HG03175 (cell line): ENCODE data around the gene DENND11.
A peak's percentile ranks its signal among the peaks of the same experiment; 100 is the strongest.
"Not testable (repeated sequence)": the region's sequence is repeated elsewhere in the genome, so short reads cannot be mapped to it uniquely, and the experiment has no call there.

Experiments used
- ATAC-seq: cut with Tn5 transposase; IDR thresholded peaks from one replicate; pipeline ENCODE4 v1.9.1; 2021; ENCODE audit warnings: mild to moderate bottlenecking, moderate library complexity; ENCODE audit not compliant: unreplicated experiment

DENND11 gene

DNA sequence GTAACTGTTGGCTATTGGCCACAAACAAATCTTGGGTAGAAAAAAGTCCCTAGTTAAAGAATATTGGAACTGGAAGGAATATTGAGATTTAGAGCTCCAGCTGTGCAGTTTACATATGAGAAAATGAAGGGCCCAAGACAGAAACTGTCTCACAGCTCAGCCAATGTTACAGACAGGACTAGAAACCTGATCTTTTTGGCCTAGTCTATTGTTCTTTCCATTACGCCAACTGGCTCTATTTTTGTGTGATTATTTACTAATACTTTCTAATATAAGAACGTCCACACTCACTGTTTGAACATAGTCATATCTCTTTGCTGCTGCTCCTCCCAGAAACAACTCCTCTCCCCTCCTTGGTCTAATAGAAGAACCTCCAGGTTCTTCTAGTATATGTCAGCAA lies 7.4 kb upstream of the DENND11 start:
- no peak for ATAC-seq

DNA sequence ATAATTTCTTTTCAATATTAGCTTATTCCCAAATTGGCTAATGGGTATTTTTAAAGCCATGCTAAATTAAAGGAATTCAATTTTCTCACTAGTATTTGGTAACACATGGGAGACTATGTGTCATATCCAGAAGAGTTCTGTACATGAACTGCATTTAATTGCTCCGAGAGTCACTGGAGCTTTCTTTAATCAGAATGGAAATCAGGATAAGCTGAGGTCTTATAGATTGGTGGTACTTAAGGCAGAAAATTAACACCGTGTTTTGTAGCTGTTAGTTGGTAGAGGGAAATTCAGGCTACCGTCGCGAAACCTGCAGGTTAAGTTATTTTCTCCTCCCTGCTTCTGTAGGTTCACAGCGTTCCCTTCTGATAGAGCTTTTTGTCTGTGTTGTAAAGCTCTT lies 6.4 kb upstream of the DENND11 start, which contains the start of gene WEE2:
WEE2 (plus strand) TSS at position 3 of the 400 bp plus-strand sequence. CDS start 406 bp downstream, outside the sequence.
- no peak for ATAC-seq

DNA sequence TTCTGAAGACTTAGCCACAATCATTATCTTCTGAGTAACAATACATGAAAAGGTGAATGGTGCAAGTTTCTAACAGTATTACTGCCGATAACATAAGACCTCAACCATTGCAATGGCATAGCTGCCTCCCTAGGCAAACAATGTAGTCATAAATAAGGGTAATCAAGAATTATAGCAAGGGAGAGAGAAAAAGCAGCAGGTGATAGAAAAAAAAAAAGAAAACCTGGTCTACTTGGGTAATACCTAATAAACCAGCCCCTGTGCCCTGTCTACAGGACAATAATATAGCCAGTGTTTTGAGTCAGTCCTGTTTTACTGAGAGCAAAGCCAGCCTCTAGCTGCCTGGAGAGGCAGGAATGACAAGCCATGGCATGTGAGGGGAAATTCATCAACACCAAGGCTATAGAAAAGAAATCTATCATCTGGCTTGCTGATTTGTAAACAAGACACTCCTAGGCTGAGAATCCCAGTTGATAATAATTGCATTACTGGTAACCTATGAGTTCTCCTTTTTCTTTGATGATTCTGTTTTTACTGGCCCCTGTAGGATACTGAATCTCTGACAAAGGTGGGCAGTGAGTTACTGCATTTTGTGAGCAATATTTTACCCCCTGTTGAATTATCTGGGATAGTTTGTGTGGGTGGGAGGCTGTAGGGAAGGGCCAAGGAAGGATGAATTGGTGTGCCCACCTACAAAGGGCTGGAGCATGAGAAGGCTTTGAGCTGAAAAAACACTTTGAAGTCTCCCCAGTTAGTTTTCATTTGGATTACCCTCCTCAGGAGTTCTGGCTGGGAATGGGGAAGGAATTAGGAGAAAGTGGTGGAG lies 4.5 kb upstream of the DENND11 start:
- ATAC-seq: no peak

DNA sequence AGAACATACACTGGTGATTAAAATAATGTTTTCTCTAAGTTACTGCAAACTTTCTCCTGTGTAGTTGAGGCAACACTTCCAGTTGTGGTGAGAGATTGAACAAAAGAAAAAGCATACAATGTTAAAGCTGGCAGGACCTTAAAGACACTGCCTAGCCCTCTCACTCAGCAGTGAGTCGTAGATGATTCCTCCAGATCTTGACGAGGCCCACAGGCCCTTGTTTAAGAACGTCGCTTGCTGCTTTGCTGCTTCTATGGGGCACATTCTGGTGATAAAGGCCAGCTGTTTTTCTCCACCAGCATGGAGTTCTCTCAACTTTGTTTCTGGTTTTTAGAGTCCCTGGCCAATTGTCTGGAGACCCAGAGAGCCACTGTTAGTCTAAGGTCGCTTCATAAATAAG lies 2.8 kb upstream of the DENND11 start:
- no peak for ATAC-seq

DNA sequence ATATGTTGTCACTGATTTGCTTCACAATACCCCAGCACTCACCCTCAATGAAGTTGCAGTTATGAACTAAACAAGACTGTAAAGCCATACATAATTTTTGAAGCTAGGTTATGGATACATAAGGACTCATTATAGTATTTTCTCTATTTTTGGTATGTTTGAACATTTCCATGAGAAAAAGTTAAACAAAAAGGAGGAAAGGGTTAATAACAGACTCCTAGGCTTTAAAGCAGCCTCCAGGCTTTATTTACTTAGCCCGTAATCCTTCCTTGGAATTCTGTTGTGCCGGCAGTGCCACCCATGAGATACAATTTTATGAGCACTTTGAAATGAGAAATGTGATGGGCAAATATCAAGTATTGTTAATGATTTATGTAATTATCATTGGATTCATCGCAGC lies 2.1 kb upstream of the DENND11 start:
- ATAC-seq: no peak

DNA sequence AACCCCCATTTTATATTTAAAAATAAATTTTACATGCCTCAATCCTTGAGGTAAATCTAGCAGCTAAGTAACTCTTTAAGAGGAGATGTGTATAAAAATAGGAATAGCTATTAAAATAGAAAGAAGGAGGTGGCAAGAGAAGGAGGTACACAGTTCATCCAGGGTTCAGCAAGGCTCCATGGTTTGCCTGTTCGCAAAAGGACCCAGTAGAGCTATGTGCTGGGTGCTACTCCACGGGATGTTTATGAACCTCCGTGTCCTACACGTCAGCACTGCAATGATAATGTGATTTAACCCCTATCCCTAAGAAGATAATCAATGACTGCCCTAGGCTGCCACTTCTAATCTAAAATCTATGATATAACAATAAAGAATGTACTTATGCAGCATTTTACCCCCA lies 926 bp upstream of the DENND11 start:
- no peak for ATAC-seq

DNA sequence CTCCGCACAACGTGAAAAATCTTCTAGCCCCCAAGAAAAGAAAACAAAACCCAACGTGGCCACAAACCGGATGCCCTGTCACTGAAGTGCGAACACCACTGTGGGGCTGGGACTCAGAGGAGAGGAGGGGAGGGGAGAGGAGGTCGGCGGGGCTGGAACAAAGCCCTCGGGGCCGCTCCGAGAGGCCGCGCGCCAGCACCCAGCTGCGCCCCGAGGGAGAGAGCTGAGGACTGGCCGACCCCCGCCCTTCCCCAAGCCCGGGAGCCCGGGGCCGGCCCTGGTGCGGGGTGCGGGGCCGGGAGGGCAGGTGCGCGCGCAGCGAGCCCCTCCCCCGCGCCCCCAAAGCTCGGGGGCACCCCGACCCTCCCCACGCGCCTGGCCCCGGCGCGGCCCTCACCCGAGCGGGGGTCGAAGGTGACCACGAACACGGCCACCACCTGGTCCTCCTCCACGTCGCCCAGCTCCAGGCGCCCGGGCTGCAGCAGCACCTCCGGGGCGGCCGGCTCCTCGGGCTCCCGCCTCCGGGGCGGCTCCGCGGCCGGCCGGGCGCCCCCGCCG lies 398 bp downstream of the DENND11 start:
- ATAC-seq: peak; percentile 83

DNA sequence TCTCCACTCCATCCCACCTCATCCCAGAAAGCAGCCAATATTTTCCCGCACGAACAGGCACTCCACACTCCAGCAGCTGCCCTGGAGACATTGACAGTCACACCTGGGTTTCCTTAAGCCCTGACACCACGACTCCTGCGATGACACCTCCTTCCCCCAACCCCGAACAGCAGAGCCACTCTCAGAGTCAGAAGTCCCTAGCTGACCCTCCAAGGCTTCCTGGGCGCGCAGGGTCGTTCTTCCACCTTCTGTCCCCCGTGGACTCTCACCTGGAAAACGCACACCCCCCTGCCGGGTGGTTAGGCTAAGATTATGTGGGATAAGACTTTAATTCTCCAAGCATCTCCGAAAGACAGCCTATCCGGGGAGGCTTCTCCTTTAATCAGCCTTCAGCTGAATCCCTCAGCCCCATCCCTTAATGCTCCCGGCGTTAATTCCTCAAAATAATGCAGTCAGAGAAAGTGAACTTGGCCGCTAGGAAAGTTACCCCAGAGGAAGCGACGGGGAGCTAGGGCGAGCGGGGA lies 1.1 kb downstream of the DENND11 start:
- no peak for ATAC-seq

DNA sequence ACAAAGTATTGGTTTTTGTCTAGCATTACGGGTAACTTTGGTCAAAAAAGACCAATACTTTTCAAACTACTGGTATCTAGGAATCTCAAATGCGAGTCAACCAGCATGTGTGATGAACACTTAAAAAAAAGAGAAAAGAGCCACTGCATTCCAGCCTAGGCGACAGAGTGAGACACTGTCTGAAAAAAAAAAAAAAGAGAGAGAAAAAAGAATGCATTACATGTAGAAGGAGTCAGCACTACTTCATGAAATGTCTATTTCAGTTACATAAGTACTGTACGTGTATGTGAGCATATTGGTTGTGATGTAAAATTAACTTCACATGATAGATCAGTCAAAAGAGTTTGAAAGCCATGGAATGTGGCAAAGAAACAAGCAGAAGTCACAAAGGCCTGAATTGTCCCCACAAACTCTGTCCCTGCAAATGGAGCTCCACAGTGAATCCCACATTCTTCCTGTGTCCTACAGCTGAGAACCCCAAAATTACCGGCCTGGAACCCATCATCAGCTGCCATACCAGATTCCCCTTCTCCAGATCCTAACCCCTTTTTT lies 1.6 kb downstream of the DENND11 start:
- no peak for ATAC-seq

DNA sequence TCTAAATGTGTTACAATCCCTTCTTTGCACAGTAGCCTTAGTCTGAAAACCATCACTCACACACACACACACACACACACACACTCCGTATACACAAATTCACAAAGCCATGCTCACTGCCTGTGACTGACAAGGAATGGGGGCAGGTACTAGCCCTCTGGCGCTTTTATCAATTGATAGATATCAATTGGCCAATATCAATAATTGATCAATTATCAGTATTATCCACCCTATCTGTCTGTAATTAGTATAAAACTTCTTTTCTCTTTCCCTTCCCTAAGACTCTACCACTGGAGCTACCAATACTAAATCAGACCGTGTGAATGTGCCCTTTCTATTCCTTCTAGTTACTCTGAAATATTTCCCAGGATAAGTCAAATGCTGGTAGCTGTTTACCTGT lies 2.1 kb downstream of the DENND11 start:
- ATAC-seq: no peak

DNA sequence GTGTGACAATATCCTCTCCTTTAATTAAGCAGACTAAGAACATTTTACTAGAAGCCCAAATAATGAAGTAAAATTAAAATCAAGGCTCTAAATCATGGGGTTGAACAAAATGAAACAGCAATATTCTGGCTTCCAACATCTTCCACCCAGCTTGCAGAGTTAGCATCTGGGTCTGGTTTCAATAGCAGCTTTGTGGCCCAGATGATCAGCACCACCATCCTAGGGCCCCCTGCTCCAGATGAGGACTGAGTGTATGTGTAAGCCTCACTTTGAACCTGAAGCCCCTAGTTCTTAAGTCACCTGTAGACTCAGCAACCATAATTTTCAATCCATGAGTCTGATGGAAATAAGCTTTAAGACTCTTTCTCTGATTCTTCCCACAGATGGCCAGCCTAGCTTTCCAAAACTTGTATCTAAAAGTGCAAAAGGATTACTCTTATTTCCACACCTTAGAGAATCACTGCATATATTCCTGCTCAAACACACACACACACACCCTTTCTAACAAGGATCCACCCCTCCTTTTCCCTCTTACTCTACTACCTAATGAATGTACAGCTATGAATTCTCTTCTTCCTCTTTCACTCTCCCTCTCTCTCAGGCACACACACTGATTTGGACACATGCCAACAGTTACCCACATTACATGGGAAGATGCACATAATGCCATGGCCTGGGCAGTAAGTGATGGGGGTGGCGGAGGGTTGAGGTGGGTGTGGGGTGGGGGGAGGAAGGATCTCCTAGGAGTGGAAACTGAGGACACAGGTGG lies 3.5 kb downstream of the DENND11 start:
- ATAC-seq: no peak

DNA sequence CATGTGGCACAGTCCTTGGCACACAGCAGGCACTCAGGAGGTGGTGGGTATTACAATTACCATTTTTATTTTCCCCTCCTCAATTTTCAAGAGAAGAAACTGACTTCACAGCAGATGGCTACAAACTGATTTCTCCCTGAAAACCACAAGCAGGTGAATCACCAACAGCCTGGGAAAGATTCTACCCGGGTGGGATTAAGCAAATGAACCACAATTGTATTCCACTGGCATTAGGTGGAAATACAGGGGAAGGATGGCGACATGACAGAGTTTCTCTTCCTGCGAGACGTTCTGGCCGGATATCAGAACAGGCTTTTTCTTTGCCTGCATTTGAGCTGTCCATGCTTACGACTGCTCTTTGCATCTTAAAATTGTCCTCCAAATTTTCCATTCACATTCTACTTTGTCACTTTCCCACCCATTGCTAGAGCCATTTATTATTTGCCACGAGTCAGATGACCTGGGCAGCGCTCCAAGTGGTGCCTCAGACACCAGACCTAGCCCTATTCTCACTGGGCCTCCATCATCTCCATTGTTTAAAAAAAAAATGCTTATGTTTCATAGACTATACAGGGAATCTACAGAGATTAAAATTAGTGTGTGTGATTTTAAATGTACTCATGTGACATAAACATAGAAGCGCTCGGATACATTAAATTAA lies 4.6 kb downstream of the DENND11 start:
- ATAC-seq: no peak

DNA sequence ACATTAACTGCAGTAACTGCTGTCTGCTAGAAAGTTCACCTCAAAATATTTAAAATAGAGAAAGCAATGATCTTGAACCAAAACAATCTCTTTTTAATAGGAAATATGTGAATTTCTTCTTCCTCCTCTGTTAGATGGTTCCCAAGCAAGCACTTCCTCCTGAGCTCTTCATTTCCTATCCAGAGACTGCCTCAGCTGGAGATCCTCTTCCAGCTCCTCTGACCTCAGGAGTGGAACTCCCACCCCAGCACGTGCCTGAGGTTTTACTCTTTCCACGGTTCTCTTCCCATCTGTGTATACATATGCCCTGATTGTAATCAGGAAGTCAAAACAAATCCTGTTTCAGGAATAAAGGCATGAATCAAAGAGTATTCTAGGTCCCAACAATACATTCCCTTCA lies 5.6 kb downstream of the DENND11 start:
- no peak for ATAC-seq

DNA sequence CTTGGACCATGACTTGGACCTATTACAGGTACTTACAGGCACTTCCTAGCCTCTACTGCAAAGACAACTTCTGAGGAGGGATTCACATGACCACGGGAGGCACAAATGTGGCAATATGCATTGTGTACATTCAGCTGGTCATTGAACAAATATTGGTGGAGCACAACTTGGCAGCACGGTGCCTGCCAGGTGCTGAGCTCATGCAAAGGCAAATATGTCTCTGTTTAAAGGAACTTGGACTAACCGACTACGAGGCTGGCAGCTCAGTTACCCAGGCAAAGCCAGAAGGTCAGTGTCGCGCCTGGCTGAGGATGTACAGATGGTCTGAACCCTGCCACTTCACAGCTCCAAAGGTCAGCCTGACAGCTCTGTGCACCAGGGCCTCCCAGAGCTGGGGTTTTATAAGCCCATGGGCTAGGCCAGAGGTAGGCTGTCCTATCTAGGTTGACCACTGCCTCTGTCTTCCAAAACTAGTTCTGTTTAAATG lies 6.1 kb downstream of the DENND11 start:
- ATAC-seq: peak; percentile 42

DNA sequence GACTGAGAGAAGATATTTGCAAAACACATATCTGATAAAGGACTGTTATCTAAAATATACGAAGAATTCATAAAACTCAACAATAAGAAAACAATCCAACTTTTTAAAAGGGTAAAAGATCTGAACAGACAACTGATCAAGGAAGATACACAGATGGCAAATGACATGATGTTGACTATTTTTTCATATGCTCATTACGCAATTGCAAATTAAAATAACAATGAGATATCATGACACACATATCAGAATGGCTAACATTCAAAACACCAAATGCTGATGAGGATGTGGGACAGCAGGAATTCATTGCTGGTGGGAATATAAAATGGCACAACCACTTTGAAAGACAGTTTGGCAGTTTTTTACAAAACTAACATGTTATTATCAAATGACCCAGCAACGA lies 8.9 kb downstream of the DENND11 start:
- ATAC-seq: no peak

DNA sequence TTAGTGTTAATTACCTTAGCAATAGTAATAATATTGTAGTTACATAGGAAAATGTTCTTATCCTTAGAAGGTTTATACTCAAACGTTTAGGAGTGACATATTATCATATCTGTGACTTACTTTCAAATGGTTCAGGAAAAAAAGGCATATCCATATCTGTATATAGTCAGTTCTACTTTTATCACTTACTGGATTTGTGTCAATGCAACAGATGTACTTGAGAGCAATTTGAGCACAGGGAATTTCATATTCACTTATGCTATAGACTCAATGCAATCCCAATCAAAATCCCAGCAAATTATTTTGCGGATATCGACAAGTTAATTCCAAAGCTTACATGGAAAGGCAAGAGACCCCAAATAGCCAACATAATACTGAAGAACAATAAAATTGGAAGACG lies 10.0 kb downstream of the DENND11 start:
- no peak for ATAC-seq

DNA sequence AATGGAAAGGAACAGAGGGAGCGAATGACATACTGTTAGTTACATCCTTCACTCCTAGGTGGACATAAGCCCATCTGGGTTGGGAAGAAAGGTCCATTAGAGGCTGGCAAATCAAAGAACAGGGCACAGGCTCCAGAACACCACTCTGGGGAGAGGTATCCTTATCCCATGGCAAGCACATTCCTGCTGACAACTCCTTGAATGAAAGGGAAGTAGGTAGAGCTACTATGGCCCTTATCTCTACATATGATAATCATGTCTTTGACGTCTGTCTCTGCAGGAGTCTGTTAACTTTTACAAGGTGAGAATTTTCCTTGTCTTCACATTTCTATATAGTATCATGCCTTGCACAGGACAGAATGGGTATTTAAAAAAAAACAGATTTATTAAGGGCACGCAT lies 10.4 kb downstream of the DENND11 start:
- ATAC-seq: no peak

DNA sequence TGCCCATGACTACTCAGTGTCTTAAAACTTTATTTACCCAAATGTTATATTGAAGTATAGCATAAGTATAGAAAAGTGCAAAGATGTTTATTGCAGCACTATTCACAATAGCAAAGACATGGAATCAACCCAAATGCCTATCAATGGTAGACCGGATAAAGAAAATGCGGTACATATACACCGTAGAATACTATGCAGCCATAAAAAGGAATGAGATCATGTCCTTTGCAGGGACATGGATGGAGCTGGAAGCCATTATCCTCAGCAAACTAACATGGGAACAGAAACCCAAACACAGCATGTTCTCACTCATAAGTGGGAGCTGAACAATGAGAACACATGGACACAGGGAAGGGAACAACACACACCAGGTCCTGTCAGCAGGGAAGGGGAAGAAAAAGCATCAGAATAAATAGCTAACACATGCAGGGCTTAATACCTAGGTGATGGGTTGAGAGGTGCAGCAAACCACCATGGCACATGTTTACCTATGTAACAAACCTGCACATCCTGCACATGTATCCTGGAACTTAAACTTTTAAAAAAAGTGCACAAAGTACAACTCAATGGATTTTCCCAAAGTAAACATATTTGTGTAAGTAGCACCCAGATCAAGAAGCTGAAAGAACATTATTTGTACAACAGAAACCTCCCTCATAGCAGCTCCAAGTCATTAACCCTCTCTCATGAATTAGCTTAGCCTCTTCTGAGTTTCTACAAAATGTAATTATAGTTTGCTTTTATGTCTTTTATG lies 12.7 kb downstream of the DENND11 start:
- not testable (repeated sequence) for ATAC-seq

DNA sequence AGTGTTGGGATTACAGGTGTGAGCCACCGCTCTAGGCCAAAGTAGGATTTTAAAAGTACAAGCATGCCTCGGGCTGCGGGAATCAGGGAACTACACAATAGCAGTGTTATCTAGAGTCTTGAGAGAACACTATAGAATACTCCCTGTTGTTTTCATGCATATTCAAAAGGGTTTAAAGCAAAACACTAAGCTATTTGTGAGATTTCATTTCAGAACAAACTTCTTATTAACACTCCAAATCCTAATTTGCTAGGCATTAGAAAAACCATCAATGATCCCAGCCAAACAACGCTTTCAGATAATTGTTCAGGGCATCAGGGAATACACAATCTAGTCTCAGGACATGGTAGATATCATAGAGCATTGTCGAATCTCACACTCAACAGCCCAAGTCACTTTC lies 13.9 kb downstream of the DENND11 start:
- no peak for ATAC-seq

DNA sequence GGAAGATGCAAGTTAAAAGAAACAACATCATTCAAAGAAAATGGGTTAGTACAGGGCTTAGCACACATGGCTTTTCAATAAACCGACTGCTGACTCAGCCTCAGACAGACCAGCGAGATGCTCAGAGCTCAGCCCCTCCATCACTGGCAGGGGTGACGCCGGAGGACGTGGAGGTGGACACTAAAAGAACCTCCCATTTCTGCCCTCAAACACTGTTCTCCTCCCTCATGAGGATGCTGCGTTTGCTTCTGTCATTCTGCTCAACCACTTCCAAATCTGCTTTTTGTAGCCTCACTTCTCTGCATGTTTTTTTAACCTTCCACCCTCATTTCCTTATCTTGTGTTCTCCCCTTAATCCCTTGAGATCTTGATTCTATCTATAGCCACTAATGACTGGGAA lies 15.3 kb downstream of the DENND11 start:
- ATAC-seq: no peak
